Retinal pigment epithelial cell (primary cell): ENCODE data around the gene CDC6.

Experiments used
- DNase-seq: peaks from one replicate; pipeline ENCODE4 v3.0.0-alpha.2; 2010; ENCODE audit warnings: low read depth
- H3K4me3 ChIP-seq: 2 replicates; pipeline ENCODE4 v1.5.1; 2011; ENCODE audit warnings: mild to moderate bottlenecking, low read length, control low read depth, moderate library complexity
- CTCF ChIP-seq: conservative IDR thresholded peaks from 2 replicates; pipeline ENCODE4 v1.5.1; 2011; ENCODE audit warnings: low read depth, low read length, control low read depth, inconsistent platforms

CDC6 gene

GRCh38 chr17:40342504-40343218 is 55.0 kb downstream of the CDC6 start:
- TF ChIP-seq CTCF, result no peak
- DNase-seq, result no peak
- H3K4me3 ChIP-seq, result peak overlapping the region; percentile 87

- no peak for TF ChIP-seq CTCF
- H3K4me3 ChIP-seq, result peak overlapping the region; percentile 87
- DNase-seq, result no peak
Observed at GRCh38 chr17:40343219-40344119, 55.8 kb downstream of the CDC6 start.

- H3K4me3 ChIP-seq, result peak overlapping the region; percentile 87
- no peak for TF ChIP-seq CTCF
- DNase-seq, result no peak
Observed at GRCh38 chr17:40344421-40345160, 56.9 kb downstream of the CDC6 start.

GRCh38 chr17:40345161-40345993 is 57.7 kb downstream of the CDC6 start:
- no peak for TF ChIP-seq CTCF

GRCh38 chr17:40345994-40346764 is 58.5 kb downstream of the CDC6 start:
- H3K4me3 ChIP-seq, result peak overlapping the region; percentile 87
- no peak for TF ChIP-seq CTCF
- no peak for DNase-seq

More at GRCh38 chr17:40345161-40345993, 57.7 kb downstream of the CDC6 start:
- no peak for DNase-seq
- H3K4me3 ChIP-seq, result peak overlapping the region; percentile 87

- TF ChIP-seq CTCF, result no peak
- DNase-seq, result no peak
- peak overlapping the region; percentile 10 for H3K4me3 ChIP-seq
Observed at GRCh38 chr17:40346765-40347158, 59.1 kb downstream of the CDC6 start.
